NCI-H1417 treated with DMSO at 0.1 percent for 48 hours (cell line): ENCODE results near the gene OBP2A.
"Not testable (repeated sequence)": the region's sequence is repeated elsewhere in the genome, so short reads cannot be mapped to it uniquely, and the experiment has no call there.

ENCODE experiments used
- DNase-seq: peaks from one replicate; lab custom pipeline; 2025; lab: John Stamatoyannopoulos, UW

Gene OBP2A

GRCh38 chr9:135526730-135527571 is 19.0 kb upstream of the OBP2A start:
- DNase-seq: no peak

DNA sequence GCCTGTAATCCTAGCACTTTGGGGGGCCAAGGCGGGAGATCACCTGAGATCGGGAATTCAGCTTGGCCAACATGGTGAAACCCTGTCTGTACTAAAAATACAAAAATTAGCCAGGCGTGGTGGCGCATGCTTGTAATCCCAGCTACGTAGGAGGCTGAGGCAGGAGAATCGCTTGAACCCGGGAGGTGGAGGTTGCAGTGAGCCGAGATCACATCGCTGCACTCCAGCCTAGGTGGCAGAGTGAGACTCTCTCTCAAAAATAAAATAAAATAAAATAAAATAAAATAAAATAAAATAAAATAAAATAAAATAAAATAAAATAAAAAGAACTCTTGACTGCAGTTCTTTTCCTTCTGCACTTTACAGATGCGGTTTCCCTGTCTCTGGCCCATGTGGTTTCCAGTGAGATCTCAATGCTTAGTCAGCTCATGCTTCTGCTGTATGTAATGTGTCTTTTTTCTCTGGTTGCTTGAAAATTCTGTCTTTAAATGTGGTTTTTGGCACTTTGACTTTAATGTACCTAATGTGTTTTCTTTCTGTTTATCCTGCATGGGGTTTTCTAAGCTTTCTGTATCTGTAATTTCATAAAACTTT is 17.0 kb upstream of the OBP2A start:
- DNase-seq: not testable (repeated sequence)

- DNase-seq: no peak
These were observed 15.8 kb upstream of the OBP2A start for GRCh38 chr9:135530146-135530545.

GRCh38 chr9:135531096-135531495 is 14.8 kb upstream of the OBP2A start:
- DNase-seq: no peak

DNA sequence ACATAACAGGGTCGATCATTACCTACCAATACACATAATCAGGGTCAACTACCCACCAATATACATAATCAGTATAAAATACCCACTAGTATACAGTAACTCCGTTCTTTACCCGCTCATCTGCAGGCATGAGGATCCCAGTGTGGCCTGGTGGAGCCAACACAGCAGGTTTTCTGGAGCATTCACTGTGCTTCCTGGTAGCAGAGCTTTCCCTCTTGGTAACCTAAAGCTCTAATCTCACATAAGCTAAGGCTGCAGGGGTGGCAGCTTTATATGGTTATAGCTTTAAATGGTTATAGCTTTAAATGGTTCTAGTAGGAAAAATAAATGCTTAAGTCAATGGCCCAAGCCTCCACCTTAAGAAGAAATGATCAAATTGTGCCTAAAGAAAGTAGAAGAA is 12.8 kb upstream of the OBP2A start:
- DNase-seq: no peak

DNA sequence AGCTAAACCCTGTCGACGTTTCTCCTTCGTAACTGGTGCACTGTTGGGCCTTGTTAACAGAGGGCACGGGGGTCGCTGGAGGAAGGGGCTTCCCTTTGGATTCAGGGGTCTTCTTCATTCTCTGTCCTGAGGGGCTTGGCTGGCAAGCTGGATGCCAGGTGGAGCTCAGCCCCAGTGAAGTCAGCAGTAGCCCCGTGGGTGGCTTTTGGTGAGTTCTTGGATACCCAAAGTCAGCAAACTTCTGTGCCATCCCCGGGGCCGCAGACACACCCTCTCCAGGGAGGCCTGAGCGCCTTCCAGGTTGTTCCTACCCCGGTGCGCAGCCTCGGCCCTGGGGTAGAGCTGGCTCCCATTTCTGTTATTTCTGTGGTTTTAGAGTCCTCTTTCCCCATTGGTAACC is 12.3 kb upstream of the OBP2A start:
- DNase-seq: no peak

DNA sequence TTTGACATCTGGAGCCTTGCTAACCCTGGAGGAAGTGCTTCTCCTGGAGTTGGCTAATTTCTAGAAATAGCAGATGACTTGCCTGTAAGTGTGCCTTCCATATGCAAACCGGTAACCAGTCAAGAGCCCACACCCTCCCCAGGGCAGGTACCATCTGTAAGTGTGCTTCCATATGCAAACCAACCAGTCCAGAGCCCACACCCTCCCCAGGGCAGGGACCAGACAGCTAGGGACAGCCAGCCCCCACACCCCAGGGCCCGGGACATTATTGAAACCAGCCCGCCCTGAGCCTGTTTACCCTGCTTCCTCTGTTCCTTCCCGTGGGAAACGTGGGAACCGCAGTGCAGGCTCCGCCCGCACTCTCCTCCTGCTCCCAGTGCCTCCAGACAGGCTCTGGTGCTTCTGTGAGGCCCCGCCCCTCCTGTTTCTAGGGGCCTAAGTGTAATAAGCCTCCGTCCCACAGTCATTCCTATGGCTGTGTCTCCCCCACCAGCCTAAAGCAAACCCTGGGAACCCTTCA is 11.7 kb upstream of the OBP2A start:
- not testable (repeated sequence) for DNase-seq

DNA sequence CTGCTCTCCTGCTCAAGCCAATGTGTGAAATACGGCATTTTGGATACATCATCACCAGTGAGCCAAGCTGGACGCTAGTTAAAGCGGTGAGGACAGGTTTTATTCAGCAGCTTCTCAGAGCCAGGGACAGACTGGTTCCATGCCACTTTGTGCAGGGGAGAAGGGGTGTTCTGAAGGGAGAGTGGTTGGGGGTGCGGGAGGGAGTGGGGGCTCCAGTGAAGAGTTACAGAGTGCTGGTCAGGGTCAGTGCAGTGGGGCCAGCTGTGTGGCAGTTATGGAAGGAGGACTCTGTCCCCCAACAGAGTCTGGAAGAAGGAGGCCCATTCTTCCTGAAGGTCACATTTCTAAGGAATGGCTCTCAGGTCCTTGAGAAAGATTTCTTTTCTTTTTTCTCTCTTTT is 11.1 kb upstream of the OBP2A start:
- DNase-seq: not testable (repeated sequence)

- not testable (repeated sequence) for DNase-seq
These were observed 10.3 kb upstream of the OBP2A start for GRCh38 chr9:135535631-135536030.

DNA sequence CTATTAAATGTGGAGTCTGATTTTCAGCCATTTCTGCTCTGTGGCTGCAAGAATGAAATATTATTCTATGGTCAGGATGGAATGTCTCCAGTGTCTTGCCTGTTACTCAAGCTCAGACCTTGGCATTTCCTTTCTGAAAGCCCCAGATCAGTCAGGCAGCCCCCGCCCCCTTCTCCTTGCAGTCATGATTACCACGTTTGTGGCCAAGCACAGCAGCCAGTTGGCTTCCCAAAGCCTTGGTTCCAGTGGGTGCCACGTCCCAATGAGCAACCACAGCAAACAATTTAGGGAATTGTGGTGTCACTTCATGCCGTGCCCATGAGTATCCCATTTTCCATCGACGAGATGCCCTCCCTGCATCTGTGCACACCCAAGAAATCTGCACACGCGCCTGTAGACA is 9.7 kb upstream of the OBP2A start:
- no peak for DNase-seq

GRCh38 chr9:135543262-135543894 is 2.5 kb upstream of the OBP2A start:
- DNase-seq: not testable (repeated sequence)

DNA sequence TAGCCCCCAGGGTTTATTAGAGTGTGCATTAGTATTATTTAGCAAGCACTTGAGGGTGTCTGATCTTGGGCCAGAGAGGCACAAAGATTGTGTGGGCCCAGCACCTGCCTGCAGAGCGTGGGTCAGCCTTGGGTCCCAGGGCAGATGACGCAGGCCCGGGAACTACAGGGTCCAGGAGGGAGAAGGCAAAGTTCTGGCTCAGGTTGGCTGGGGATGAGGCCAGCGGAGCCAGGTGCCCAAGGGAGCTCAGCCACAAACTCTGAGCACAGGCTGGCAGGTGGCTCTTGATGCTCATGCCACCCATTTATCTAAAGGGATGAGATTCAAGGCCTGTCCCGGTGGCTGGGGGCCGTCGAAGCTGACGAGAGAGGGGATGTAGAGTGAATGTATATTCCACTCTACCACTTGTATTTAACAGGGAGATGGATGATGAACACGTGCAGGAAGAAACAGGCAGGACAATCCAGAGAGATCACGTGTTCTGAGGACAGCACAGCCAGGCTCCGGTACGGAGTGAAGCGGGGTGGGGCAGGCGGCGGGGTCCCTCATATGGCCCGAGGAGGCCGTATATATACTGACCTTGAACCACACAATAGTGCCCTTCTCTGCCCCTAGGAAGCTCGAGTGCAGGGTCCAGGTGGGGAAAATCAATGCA is 818 bp upstream of the OBP2A start:
- DNase-seq: no peak

DNA sequence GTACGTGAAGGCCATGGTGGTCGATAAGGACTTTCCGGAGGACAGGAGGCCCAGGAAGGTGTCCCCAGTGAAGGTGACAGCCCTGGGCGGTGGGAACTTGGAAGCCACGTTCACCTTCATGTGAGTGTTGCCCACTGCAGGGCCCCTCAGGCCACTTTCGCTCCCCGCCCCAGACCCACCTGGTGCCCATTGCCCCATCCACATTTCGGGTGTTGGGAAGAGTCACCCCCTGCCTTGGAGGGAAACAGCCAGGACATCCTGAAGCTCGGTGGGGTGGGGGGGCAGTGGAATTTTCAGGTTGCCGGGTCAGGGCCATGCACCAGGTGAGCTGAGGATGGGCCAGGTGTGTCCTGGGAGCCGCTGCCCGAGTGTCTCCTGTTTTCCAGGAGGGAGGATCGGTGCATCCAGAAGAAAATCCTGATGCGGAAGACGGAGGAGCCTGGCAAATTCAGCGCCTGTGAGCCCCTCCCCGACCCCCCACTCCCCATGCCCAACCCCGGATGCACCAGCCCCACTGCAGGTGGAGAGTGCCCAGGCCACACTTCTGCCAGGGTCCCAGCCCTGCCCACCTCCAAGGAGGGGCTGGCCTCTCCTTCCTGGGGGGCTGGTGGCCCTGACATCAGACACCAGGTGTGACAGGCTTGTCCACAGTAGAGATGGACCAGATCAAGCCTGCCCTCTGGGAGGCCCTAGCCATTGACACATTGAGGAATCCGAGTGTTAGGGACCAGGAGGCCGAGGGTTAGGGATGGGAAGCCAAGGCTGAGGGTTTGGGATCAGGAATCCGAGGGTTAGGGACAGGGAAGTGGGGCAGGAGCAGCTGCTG is 1.1 kb downstream of the OBP2A start:
- not testable (repeated sequence) for DNase-seq

DNA sequence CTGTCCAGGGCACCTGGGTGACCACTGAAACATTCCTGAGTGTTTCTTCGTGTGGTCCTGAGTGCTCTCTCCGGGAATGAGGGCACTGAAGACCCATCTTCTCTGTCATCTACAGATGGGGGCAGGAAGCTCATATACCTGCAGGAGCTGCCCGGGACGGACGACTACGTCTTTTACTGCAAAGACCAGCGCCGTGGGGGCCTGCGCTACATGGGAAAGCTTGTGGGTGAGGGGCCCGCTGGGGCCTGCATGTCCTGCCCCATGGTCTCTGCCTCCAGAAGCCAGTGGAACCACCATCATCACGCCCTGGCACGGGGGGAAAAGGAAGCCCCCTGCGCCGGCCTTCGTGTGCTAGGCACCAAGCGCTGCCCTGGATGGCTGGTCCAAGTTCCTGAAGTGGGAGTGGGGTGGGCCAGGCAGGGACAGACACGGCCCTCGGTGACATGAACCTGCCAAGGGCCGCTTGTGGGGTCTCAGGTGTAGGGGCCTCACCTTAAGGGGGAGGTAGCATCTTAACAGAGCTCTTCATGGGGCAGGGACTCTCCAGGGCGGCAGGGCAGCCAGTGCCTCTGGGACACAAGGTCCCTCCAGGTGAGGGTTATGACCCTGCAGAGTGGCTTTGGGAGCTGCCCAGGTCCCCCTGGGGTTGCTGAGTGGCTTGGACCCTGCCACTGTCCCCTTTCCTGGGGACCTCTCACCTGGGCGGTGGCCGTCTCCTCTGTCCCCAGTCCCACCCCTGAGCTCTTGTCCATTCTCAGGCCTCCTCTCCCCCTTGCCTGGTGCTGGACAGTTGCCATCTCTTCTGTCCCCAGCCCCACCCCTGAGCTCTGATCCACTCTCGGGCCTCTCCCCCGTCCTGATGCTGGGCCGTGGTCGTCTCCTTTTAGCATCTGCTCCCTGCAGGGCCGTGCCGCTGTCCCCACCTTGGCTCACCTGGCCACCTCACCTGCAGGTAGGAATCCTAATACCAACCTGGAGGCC is 2.1 kb downstream of the OBP2A start:
- no peak for DNase-seq

DNA sequence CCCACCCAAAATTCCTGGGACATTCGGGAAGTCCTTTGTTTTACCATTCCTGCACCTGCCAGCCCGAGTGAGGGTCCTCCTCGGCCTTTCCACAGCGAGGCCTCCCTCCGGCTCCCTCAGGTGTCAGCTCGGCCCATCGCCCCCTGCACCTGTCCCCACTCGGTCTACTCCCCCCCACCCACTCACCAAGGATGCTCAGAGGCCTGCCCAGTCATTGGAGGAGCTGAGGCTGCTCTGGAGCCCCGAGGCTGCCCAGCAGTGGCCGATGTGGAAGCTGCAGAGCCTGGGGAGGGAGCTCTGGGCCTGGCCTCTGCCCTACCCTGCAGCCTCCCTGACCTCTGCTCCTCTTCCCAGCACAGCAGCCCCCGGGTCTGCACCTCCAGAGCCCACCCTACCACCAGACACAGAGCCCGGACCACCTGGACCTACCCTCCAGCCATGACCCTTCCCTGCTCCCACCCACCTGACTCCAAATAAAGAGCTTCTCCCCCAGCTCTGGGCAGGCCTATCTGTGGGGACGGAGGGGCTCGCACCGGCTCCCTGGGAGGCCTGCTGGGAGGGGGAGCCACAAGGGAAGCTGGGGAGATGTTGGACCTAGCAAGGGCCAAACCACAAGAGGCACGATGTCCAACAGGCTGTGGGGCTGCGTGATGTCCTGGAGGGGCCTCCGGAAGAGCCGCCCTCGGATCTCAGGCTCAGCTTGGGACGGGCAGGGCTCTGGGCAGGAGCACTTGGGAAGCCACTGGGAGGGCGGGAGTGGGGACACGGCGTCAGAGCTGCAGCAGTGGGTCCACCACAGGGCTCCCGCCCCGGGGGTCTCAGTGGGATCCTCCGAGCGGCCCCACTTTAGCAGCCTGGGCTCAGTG is 3.8 kb downstream of the OBP2A start:
- DNase-seq: not testable (repeated sequence)

DNA sequence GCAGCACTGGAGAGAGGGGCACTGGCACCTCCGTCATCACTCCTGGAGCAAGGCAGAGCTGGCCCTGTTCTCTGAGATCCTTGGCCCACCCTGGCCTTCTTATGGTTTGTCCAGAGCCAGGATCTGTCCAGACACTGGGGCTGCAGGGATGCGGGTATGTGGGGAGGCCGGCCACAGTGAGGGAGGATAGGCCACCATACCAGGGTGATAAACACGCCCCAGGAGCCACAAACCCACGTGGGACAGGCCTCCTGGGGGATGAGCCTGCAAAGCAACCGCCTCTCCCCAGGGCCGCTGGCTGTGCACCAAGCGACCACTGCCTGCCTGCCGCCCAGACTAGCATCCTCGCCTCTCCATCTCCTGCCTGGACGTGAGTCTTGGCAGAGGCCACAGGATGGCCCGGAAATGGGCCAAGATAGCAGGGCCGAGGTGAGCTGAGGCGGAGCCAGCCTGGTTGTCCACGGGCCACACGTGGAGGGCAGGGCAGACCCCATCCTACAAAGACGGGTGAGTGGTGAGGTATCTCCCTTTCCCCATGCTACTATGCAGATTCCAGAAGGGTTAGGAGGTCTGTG is 4.5 kb downstream of the OBP2A start:
- no peak for DNase-seq

GRCh38 chr9:135551031-135551430 is 5.1 kb downstream of the OBP2A start:
- DNase-seq: no peak

DNA sequence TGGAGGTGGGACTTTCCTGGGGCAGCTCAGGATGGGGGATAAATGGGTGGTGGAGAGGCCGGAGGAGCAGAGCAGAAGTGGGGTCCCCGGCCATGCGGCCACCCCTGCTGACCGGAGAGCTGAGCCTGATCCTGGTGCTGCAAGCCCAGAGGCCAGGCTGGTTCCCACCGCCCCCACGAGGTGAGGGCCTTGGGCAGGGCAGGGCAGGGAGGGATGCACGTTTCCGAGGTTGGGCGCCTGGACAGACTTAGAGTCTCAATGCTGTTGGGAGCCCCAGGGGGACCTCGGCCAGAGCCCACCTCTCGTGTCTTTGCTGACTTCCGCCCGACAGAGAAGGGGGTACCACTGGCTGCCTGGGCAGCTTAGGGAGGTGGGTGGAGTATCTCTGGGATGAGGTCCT is 5.5 kb downstream of the OBP2A start:
- no peak for DNase-seq
